IPS-18c (cell line): ENCODE data around the gene GUCY2D.
A peak's percentile ranks its signal among the peaks of the same experiment; 100 is the strongest.

Experiments used
- H3K4me3 ChIP-seq: 2 replicates; pipeline ENCODE4 v1.7.0; 2013; ENCODE audit warnings: low read depth, mild to moderate bottlenecking, low read length, moderate library complexity; ENCODE audit not compliant: insufficient read depth
- H3K9me3 ChIP-seq: one replicate; pipeline ENCODE4 v1.6.1; 2013; ENCODE audit warnings: mild to moderate bottlenecking, low read length, moderate library complexity; ENCODE audit not compliant: control insufficient read depth, insufficient read depth

The GUCY2D gene

GRCh38 chr17:8025176-8025911 is 22.9 kb downstream of the GUCY2D start:
- Histone ChIP-seq H3K4me3 (no peak overlapping the region), H3K9me3 (peaks cover 2% of the 10 kb centered on the region)

DNA sequence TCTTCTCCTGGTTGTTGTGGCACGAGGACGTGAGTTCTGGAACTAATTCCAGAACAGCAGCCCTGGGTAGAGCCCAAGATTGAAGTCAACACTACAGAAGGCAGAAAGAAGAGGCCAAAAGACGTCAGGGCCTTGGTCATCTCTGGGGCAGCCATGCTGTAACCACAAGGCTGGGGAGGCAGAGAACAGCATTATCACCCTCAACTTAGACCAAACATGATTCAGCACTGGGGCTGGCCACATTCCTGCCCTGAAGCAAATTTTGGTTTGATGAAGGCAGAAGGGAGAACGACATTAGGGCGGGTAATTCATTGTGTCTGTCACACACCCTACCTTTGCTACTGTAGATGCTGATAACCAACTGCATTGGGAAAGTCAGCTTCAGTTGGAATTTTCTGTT is 26.7 kb downstream of the GUCY2D start:
- Histone ChIP-seq H3K9me3 (no peaks in the 10 kb centered on the region), H3K4me3 (no peak overlapping the region)

DNA sequence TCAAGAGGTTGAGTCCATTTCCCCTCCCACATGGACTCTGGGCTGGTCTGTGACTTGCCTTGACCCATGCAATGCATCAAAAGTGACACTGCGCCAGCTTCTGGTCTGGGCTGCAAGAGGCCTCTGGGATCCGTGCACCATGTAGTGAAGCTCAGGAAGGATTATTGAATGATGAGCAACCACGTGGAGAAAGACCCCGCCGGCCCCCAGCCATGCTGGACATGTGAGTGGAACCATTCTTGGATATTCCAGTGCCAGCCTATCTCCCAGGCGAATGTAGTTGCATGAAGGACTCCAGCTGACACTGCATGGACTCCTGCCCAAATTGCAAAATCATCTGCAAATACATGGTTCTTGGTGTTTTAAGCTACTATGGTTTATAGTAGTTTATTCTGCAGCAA is 28.8 kb downstream of the GUCY2D start:
- no peak overlapping the region for H3K4me3 ChIP-seq
- no peaks in the 10 kb centered on the region for H3K9me3 ChIP-seq

DNA sequence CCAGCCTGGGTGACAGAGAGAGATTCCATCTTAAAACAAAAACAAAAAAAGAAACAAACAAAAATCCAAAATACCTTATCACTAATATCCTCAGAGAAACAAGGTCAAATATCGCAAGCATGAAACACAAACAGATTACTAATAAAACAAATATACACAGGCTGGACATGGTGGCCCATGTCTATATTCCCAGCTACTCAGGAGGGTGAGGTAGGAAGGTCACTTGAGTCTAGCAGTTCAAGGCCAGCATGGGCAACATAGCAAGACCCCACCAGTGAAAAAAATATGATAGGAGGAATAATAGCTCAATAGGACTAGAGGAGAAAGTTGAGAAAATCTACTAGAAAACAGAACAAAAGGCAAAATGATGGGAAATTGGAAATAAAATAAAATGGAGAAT is 29.5 kb downstream of the GUCY2D start:
- no peaks in the 10 kb centered on the region for H3K9me3 ChIP-seq

GRCh38 chr17:8032442-8032841 is 30.0 kb downstream of the GUCY2D start:
- H3K4me3 ChIP-seq: no peak overlapping the region
- H3K9me3 ChIP-seq: no peaks in the 10 kb centered on the region

More for the DNA sequence above, 29.5 kb downstream of the GUCY2D start:
- no peak overlapping the region for H3K4me3 ChIP-seq

DNA sequence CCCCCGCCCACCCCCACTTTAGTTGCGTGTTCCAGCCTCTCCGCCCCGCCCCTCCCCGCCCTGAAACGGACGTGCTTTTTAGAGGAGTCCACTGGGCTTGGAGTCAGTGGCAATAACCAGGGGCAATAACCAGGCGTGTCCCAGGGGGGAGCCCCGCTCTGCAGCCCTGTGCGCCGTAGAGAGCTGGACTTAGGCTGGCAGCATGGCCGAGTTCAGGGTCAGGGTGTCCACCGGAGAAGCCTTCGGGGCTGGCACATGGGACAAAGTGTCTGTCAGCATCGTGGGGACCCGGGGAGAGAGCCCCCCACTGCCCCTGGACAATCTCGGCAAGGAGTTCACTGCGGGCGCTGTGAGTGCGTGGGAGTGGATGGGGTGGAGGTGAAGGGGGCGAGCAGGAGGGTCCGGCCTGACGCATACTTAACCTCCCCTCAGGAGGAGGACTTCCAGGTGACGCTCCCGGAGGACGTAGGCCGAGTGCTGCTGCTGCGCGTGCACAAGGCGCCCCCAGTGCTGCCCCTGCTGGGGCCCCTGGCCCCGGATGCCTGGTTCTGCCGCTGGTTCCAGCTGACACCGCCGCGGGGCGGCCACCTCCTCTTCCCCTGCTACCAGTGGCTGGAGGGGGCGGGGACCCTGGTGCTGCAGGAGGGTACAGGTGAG is 36.7 kb downstream of the GUCY2D start, which contains the start of gene ALOX15B:
TSS of gene ALOX15B (plus strand) at position 106 of the 657 bp plus-strand sequence. CDS start at position 203, 97 bp downstream.
- H3K4me3 ChIP-seq: peak within 1 kb of the TSS; percentile 44

DNA sequence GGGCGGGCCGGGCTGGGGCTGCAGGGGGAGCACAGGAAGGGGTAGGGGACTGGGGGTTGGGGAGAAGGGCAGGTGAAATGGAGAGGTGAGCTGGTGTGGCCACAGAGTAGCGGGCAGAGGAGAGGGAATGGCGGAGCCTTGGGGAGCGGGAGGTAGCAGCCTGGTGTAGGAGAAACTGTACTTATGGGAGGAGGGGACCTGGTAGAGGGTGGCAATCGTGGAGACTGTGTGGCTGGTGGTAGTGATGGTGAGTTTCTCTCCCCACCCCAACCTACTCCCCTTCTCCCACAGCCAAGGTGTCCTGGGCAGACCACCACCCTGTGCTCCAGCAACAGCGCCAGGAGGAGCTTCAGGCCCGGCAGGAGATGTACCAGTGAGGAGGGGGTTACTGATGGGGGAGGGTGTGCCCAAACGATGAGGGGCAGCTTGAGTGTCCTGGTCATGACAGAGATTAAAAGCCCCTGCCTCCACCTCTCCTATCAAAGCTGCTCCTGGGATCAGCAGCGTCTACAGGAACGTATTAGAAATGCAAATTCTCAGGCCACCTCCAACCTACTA is 37.3 kb downstream of the GUCY2D start:
- H3K9me3 ChIP-seq: no peaks in the 10 kb centered on the region
- no peak overlapping the region; the same call in 1 of the 2 replicates for H3K4me3 ChIP-seq

More for the DNA sequence above, 36.7 kb downstream of the GUCY2D start, which contains the start of gene ALOX15B:
- H3K9me3 ChIP-seq: no peaks in the 10 kb centered on the region

- Histone ChIP-seq H3K4me3 (no peak overlapping the region), H3K9me3 (no peaks in the 10 kb centered on the region)
Measured at GRCh38 chr17:8041249-8041928, 39.0 kb downstream of the GUCY2D start.

- no peak overlapping the region for H3K4me3 ChIP-seq
Measured at GRCh38 chr17:8041979-8042378, 39.6 kb downstream of the GUCY2D start.

GRCh38 chr17:8044819-8045810 is 42.7 kb downstream of the GUCY2D start:
- H3K4me3 ChIP-seq: no peak overlapping the region
- no peaks in the 10 kb centered on the region for H3K9me3 ChIP-seq

More at GRCh38 chr17:8041979-8042378, 39.6 kb downstream of the GUCY2D start:
- no peaks in the 10 kb centered on the region for H3K9me3 ChIP-seq

DNA sequence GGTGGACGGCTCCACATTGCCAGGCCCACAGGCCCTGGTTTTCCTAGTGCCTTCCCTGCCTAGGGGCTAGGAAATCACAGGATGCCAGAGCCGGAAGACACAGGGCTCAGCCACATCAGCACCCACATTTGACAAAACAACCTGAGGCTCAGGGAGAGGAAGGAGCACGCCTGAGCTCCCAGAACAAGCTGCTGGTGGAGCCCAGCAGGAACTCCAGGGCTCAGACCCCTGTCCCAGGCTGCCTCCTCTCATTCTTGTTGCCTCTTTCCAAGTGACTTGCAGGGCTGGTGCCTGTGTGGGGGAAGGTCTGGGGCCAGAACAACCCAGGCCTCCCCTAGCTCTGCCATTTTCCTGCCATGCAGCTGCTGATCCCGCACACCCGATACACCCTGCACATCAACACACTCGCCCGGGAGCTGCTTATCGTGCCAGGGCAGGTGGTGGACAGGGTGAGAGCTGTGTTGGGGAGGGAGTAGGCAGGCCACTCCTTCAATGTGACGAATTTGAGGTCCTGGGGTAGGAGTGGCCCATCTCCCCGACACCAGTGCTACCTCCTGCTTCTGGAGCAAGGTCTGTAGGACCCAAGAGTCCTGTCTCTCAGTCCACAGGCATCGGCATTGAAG is 44.0 kb downstream of the GUCY2D start:
- Histone ChIP-seq H3K9me3 (no peaks in the 10 kb centered on the region), H3K4me3 (no peak overlapping the region)

DNA sequence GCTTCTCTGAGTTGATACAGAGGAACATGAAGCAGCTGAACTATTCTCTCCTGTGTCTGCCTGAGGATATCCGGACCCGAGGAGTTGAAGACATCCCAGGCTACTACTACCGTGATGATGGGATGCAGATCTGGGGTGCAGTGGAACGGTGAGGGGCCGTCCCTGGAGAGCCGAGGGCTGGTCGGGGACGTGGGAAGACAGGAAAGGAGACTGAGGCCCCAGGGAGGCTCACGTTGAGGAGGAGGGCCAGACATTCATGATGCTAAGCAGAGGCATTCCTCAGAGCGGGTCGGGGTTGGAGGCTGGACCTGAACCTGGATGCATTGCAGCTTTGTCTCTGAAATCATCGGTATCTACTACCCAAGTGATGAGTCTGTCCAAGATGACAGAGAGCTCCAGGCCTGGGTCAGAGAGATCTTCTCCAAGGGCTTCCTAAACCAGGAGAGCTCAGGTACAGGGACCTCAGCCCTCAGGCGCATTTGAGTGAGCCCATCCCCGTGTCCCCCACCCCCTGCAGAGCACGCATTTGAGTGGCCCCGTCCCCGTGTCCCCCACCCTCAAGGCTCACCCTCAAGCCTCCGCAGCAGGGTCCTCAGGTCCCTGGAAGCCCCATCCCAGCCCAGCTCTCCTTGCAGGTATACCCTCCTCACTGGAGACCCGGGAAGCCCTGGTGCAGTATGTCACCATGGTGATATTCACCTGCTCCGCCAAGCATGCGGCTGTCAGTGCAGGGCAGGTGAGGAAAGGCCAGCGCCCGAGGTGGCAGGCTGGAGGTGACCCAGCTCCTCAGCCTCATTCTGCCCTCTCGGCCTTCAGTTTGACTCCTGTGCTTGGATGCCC is 44.7 kb downstream of the GUCY2D start:
- H3K4me3 ChIP-seq: no peak overlapping the region
- H3K9me3 ChIP-seq: no peaks in the 10 kb centered on the region

GRCh38 chr17:8047769-8048110 is 45.3 kb downstream of the GUCY2D start:
- Histone ChIP-seq H3K4me3 (no peak overlapping the region), H3K9me3 (no peaks in the 10 kb centered on the region)

- no peak overlapping the region for H3K4me3 ChIP-seq
- no peaks in the 10 kb centered on the region for H3K9me3 ChIP-seq
Measured at GRCh38 chr17:8048236-8048635, 45.8 kb downstream of the GUCY2D start.

DNA sequence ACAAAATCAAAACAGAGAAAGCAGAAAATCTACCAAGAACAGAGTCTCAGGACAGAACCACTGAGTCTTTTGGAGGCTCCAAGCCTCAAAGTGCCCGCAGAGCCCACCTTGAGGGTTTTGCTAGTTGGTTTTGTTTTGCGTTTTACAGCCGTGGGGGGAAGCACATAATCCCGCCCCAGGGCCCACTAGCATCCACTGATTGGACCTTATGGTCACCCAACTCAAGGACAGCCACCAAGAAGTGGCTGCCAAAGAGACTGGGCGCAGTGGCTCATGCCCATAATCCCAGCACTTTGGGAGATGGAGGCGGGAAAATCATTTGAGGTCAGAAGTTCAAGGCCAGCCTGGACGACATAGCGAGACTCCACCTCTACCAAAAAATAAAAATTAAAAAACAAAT is 46.3 kb downstream of the GUCY2D start:
- H3K4me3 ChIP-seq: no peak overlapping the region
- no peaks in the 10 kb centered on the region for H3K9me3 ChIP-seq
